Stimulated activated CD4-positive, alpha-beta T cell treated with anti-CD3 and anti-CD28 coated beads, Interleukin-2, amount 100 ng/mL, for 24 hours (primary cell): Measurements from ENCODE around the gene SORBS2.

Experiments
- DNase-seq, 2 donors: peaks; one replicate each; pipeline ENCODE4 v3.0.0-alpha.2; 2020

SORBS2 gene

DNA sequence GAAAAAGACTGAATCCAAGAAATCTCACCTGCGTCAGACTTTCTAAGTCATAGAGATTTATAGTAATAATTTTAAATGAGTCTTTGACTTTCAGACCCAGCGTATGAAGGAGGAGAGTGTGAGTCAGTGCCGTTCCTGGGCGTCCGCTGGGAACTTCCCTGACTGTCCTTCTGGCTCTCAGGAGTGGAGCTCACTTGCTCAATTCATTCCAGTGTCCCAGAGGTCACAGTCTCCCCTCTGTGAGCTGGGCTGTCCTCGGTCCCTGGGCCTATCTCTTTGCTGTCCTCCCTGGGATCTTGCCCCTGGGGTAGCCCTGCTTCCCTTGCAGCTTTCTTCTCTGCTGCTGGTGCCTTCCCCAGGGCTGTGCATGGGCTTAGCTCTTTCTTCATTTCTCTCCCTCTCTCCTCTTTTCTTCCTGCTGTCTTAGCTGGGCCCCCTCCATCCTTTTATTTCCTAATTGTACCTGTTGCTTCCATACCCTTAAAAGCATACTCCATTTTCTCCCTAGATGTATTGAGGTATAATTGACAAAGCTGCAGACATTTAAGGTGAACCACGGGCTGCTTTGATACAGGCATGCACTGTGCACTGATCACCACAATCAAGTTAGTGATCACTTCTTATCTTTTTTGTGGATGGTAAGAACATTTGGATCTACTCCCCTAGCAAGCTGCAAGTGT, 11.6 kb downstream of the SORBS2 start:
- DNase-seq: no peak

DNA sequence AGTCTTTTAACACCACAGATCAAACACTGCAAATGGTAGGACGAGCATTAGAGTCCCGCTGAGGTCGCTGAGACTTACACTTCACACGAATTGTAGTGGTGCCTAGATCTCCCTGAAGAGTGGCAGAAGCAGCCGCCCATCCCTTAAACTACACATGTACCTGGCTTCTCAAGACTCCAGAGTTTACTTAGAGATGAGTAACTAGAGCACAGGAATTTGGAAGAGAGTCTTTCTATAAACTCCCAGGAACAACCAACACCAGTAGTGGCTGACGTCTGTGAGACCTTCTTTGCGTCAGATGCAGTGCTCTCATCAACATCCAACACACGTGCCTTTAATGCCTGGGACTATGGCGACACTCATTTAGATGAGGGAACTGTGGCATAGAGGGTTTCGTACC, 12.6 kb downstream of the SORBS2 start:
- DNase-seq: no peak

DNA sequence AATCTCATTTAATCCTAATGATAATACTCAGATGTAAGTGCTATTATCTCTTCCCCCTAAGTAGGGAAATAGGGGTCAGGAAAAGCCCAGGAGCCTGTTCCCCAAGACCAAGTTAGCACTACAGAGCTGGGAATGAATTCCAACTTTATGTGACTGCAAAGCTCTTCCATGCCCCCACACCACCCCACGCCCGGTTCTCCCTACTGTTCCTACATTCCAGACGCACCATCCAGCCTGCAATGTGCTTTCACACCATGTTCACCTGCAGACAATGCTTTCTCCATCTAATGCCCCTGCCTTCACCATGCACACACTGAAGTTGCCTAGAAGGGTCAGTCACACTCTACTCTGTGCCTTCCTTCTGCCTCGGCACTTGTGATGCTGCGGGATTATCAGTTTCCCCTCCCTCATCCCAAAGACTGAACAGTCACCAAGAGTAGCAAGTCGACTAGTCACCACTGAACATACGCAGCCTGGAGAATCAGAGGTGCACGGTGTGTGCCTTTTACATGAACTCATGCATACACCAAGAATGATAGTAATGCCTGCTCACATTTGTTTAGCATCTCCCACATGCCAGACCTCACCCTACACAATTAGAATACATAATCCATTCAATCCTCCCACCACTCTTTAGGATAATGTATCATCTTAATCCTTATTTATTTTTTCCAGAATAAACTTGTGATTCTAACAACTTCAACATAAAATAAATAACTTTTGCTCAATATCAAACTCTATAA, 14.2 kb downstream of the SORBS2 start:
- DNase-seq: no peak

DNA sequence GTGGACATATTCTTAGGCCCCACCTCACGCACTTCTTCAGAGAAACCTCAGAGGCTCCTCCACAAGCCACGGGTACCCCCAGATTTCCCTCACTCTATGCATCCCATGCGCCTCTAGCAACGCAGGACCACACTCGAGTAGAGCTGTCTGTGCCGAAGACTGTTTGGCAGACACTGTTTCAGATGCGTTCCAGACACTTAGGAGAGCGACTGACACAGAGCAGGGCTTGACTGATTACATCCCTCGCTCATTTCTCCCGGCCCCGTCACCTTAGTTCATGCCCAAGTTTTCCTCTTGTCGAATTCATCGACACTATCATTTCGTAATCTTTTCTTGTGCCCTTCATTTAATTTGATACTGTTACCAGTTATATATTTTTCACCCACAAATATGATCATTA, 15.0 kb downstream of the SORBS2 start:
- no peak for DNase-seq

DNA sequence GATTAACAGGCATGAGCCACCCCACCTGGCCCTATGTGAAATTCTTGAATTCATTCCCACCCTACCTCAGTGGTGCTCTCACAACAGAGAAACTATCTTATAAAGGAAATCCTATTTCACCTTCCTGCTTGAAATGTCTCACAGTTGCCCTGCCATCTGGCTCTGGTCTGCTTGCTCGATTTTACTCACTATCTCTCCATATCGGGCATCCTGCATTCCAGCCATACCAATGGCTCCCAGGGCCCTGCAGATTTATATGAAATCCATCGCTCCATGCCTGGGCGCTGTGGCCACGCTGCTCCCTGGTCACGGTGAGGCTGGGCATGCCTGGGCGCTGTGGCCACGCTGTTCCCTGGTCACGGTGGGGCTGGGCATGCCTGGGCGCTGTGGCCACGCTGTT, 15.8 kb downstream of the SORBS2 start:
- DNase-seq: no peak

DNA sequence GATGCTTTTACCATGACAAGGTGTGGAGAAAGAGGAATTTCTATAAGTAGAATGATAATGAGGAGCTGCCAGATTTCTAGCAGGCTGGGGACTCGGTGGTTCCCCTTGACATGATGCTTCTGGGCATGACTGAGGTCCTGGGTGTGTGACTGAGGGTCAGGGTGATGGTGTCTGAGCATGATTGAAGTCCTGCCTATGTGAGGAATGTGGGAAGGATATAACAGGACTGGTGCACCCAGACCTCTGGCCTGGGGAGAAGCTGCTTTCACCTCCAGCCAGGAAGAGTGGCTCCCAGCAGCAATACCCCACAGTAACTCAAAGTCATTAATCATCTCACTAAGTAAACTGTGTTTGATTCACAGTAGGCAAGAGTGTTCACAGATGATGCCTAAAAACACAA, 17.4 kb downstream of the SORBS2 start:
- no peak for DNase-seq

DNA sequence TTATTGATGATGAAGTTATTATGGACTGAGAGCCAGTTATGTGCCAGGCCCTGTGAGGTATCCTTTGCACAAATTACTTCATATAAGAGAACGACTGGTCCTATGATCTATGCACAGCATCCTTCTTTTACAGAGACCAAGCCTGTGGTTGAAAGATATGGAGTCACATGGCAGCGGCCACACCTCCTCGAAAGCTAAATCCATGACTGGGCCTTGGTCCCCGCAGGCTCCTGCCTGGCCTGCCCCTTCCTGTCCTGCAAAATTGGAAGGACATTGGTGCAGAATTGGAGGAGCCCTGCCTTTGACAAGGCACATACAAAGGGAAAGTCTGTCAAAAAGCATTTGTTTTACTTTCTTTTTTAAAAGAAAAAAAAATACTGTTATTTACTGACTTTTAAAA, 18.3 kb downstream of the SORBS2 start:
- no peak for DNase-seq

DNA sequence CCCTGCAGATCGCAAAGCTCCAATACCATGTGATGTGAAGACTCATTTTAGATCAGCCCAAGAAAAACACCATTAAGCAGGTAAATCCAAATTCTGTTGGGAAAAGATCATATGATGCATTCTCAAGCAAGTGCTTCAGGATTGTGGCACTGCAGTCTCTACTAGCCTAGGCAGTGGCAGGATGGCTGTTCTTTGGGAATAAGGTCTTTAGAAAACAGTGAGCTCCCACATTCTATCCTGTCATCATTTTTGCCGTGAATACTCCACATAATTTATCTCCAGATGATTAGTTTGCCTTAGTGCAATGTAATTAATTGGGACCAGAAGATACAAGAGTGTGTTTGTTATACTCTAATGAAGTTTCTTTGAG, 18.9 kb downstream of the SORBS2 start:
- DNase-seq: no peak

DNA sequence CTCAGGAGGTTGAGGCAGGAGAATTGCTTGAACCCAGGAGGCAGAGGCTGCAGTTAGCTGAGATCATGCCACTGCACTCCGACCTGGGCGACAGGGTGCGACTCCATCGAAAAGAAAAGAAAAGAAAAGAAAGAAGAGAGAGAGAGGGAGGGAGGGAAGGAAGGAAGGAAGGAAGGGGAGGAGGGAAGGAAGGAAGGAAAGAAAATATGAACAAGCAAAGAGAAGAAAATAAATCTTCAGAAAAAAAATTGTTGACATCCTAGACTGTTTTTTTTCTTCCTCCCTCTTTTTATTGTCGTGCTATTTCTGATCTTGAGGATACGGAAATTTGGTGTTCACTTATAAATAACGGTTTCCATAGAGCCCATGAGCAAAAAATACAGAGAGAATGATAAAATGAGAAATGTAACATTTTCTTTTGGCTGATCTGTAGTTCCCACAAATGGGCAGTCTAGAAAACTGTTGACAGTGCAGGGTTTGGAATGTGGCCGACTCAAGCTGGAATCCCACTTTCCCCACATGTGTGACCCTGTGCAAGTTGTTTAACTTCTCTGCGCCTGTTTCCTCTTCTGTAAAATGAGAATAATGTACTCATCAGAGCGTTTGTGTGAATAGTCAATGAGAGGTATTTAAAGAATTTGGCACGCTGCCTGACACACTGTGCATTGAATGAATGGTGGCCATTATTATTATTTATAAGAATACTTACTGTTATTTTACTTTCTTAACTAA, 19.4 kb downstream of the SORBS2 start:
- no peak for DNase-seq

DNA sequence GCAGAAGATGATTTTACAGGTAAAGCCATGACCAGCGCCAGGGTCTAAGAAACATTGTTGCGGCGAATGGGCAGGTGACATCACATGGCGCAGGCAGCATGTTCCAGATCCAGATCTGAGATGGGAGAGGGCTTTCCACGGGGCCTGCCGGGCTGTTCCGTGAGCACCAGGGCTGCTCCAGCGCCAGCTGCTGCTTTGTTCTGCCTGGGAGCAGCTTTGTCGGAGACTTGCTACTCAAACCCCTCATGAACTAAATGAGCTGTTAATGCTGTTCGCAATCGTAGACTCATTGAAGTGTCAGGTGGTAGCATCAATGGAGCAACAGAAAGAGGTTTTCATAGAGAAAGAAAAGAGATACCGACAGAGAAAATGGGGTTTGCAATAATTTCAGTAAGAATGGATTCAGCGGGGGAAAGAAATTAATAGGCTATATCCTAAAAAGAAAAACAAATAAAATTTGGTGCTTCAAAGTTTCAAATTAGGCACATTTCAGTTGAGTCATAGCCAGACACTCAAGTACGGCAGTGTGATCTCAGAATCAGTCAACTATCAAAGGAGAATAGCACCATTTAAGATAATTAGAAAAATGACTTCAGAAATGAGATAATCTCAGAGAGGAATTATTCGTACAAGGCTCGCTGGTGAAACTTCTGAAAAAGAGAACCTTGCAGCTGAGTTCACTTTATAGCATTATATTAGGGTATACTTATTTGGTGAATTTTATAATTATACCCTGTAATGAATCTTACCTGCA, 23.9 kb downstream of the SORBS2 start:
- no peak for DNase-seq

DNA sequence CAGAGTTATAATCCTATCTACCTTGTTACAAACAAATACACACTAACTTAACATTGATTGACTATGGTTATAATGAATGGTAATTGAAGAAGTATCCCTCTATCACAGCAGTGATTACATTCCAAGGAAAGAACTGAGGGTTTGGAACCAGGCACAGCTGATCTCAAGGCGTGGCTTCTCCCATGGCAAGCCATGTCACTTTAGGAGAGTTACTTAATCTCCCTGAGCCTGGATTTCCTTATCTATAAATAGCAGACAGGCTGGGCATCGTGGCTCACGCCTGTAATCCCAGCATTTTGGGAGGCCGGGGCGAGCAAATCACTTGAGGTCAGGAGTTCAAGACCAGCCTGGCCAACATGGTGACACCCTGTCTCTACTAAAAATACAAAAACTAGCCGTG, 25.6 kb downstream of the SORBS2 start:
- DNase-seq: no peak

DNA sequence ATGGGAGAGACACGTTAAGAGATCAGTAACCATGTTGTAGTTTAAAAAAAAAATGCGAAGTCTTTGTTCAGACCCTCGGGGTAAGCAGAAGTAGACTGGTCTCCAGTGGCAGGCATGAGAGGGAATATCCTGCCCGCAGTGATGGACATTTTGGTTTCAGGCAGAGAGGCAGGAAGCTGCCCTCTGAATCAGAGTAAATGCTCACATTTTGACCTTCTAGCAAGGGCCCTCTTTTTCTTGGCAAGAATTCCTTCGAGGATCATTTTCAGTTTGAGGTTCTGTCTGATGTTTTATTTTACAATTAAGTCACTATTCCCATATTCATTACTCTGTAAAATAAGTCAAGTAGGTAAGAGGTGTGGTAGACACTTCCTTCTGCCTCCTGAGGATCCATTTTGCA, 28.4 kb downstream of the SORBS2 start:
- DNase-seq: no peak

DNA sequence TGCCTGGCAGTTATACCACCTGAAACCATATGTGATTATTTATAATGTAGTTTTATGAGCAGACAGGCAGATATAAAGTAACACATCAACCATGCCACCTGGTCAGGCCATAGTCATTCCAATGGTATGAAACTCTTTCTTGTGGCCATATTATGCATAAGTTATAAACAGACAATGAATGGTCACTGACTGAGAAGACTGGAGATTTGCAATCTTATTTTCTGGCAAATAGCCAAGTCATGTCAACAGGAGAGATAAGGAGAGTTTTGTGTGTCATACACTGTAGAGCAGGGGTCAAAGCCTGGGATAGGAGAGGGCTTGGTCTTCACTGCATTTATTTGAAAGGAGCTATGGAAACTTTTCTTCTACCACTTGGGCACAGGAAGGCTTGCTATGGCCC, 29.5 kb downstream of the SORBS2 start:
- no peak for DNase-seq

DNA sequence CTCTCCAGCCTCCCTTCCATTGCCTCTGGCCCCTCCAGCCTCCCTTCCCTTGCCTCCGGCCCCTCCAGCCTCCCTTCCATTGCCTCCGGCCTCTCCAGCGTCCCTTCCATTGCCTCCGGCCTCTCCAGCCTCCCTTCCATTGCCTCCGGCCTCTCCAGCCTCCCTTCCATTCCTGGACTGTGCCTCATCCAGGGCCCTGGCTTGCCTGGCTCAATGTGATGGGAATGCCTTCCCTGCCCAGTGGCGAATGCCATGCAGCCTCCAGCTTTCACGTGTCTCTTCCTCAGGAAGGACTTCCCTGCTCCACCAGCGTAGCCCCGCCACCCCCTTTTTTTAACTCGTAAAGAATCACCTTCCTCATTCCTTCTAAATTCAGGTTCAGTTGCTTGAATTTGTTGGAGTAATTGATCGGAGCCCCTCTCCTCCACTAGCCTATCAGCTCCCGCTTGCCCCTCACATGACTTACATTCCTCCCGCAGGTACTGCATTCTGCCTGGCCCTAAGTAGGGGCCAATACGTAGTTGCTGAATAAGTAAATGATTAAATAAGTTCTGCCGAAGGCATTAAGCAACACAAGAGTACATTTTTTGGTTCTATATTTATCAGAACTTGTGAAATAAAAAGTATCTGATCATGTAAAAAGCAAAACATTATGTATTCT, 30.3 kb downstream of the SORBS2 start:
- no peak for DNase-seq

DNA sequence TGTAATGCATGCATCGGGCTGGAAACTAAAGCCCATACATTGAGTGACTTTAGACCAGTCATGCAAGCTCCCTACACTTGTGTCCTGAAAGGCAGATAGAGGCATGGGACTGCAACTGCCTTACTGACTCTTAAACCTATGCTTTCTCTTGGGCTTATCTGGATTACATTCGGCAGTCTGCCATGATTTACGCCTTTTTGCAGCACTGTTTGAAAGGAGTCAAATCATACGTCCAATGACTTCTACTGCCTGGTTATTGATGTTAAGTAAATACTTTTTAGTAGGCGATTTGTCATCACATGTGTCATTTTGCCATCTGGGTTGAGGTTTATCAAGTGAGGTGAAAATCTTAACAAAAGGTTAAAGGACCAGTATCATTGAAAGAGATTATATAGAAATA, 31.5 kb downstream of the SORBS2 start:
- DNase-seq: no peak

DNA sequence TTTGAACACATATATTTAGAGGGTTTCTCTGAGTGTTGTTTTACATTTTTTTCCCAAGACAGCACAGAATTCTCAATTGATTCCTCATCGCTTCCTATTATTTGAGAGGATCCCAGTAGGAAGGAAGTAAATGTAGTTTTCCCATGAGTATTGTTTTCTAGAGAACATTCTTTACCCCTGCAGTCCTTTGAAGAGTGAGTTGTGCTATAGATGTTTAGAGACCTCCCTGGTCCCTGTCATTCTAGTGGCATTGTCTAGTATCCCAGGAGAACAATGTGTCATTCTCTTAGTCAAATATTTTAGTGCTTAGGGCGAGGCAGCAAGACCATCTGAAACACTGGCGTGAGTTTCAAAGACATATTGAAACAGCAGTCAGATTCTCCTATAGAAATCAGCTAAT, 32.5 kb downstream of the SORBS2 start:
- DNase-seq: no peak

DNA sequence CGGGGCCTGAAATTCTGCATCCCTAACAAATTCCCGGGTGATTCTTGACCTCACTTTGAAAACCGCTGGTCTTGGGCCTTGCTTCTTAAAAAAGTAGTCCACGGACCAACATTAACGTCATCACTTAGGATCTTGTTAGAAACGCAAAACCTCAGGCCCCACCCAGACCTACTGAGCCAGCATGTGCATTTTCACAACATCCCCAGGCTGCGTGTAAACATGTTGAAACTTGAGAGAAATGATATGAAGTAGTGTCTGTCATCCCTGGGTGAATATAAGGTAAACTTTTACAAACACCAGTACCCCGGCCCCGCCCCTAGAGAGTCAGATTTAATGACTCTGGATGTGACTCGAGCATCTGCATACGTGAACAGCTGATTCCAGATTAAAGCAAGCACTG, 33.7 kb downstream of the SORBS2 start:
- no peak for DNase-seq

DNA sequence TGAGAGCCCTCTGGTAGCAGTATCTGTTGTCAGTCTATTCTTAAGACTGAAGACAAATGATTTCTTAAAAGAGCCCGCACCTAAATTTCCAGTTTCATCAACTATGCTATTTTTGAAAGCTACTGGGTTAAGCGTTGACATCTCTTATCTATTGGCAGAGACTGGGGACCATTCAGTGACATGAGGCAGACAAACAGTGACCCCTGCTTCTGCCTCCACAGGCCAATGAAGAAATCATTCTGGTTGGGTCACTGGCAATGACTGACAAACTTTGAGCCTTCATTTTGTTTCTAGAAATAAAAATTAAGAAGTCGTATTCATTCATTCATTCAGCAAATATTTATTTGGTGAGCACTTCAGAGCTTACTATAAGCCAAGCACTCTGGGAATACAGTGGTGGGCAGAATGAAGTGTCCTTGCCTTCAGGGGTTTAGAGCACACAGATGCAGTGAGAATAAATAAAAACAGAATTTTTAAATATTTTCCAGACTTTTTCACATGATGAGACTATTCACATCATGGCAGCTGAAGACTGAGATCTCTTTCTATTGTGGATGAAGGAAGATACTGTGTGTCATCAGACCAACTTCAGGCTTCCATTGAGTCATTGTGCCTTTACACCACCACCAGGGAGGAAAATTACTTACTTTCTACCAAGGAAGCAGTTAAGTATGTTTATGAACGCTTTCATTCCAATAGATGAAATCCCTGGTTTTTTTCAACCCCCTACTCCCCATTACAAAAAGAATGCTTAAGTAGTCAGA, 36.0 kb downstream of the SORBS2 start:
- DNase-seq: no peak

DNA sequence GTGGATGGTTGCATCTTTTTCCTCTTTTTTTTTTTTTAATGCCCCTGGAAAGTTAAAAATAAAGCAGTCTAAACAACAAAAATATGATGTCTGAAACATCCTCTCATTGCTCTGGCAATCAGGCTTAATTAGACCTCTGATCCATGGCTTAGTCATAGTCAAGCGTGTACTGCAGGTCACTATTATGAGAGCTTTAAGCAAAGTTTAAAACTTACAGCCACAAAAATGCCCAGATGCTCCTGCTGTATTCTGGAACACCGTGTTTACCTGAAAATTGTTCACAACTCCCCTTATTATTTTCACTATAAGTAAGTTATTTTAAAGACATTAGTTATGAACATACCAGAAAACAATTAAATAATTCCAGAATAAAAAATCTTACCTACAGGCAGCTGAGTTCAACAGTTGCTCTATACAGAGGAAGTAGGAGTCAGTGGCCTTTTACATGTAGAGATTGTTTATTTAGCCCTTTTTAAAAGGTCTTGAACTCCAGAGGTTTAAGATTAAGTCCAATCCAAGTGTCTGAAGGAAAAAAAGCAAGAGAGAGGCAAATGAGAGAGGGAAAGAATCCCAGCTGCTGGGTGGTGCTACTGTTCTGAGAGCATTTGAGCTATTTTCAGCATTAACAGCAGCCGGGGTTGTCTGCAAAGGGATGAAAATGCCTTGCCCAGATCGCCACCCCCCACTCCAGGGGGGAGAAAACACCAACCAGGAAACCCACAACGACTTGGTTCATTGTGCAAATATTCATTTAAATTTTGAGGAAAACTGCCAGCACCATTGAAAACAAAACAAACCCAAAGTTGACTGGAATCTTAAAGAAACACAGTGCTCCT, 36.9 kb downstream of the SORBS2 start:
- DNase-seq: no peak

DNA sequence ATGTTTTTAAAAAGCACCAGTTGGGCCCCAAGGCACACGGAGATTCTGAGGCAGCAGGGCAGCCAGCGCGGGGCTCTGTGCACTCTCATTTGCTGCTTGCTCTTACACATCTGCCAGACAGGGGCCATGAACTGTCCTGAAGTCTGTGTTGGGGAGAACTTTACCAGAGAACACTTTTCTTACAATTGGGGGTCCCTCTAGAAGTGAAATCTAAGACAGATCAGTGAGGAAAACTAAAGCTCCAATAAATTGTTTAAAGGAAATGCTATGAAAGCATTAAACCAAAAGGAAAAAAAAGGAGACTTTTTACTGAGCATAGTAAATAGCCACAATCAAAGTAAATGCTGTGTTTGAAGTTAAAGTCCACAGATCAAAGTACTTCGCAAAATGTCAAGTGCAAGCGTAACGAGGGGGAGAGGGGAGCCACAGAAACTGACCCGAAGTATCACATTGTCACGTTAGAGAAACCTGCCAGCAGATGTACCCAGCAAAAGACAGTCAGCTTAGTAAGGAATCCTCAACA, 37.8 kb downstream of the SORBS2 start:
- no peak for DNase-seq

DNA sequence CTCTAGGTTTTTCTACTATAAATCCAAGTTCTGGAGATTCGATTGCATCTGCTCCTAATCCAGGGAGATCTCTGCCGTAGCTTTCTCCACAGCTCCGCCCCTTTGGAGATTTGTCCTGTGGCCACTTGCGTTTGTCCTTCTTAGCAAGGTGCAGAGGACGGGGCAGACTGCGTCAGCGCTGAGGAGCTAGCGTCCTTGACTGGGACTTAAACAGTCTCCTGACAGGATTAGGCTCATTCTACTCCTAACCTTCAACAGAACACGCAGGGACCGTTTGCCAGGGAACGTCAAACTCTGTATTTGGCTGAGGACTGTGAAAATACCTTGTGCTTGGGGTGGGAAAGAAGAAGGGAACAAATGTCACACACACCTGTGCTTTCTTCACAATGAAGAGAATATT, 38.6 kb downstream of the SORBS2 start:
- no peak for DNase-seq
